ENCODE data around the gene CDC27. TPM values are rescaled to one million over a fixed set of nuclear protein-coding genes. Genes with fewer than 3 reads are reported as not detected.

Gene CDC27
- total RNA-seq, 1 experiment from 2014 or later: 191 TPM

DNA sequence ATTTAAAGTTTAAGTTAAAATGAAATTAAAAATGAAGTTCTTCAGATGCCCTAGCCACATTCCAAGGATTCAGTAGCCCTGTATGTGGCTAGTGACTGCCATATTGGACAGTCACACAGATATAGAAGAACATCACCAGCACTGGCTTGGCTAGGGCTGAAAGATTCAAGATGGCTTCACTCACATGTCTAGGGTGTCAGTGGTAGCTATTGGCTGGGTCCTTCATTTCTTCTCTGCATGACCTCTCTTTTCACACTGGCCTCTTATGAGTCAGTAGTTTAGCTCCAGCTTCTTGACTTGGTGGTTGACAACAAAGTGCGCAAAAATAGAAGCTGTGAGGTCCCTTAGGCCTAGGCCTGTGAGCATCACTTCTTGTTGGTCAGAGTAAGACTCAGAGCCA is 1.7 kb upstream of the CDC27 start:
- POLR2A ChIA-PET: no interaction called here
- TF ChIP-seq EZH2phosphoT487 (IDR thresholded peaks at IDR 0.05; ENCODE audit: borderline replicate concordance) (no peak), RAD21 (IDR thresholded peaks at IDR 0.05; ENCODE audit: low read depth) (no peak), CEBPB (IDR thresholded peaks at IDR 0.05; ENCODE audit: low read depth) (no peak), JUND (IDR thresholded peaks at IDR 0.05) (no peak), POLR2A (IDR thresholded peaks at IDR 0.05; ENCODE audit: borderline replicate concordance, extremely low read depth, insufficient read depth, insufficient read length) (no peak), YY1 (IDR thresholded peaks at IDR 0.05; ENCODE audit: extremely low read depth, insufficient replicate concordance, low read depth, low read length) (no peak), SIN3A (IDR thresholded peaks at IDR 0.05; ENCODE audit: low read depth) (no peak), EZH2 (IDR thresholded peaks at IDR 0.05) (no peak), ELF1 (IDR thresholded peaks at IDR 0.05; ENCODE audit: borderline replicate concordance, low read depth) (no peak), SP1 (IDR thresholded peaks at IDR 0.05; ENCODE audit: low read depth) (no peak), CBX3 (IDR thresholded peaks at IDR 0.05; ENCODE audit: low read depth) (no peak), ZFX (IDR thresholded peaks at IDR 0.05) (no peak), POLR2AphosphoS5 (IDR thresholded peaks at IDR 0.05; ENCODE audit: low read depth, low read length) (no peak), TCF7L2 (IDR thresholded peaks at IDR 0.05; ENCODE audit: borderline replicate concordance, extremely low read depth, insufficient read depth, insufficient read length) (no peak)
- TF ChIP-seq, protein P1, sequence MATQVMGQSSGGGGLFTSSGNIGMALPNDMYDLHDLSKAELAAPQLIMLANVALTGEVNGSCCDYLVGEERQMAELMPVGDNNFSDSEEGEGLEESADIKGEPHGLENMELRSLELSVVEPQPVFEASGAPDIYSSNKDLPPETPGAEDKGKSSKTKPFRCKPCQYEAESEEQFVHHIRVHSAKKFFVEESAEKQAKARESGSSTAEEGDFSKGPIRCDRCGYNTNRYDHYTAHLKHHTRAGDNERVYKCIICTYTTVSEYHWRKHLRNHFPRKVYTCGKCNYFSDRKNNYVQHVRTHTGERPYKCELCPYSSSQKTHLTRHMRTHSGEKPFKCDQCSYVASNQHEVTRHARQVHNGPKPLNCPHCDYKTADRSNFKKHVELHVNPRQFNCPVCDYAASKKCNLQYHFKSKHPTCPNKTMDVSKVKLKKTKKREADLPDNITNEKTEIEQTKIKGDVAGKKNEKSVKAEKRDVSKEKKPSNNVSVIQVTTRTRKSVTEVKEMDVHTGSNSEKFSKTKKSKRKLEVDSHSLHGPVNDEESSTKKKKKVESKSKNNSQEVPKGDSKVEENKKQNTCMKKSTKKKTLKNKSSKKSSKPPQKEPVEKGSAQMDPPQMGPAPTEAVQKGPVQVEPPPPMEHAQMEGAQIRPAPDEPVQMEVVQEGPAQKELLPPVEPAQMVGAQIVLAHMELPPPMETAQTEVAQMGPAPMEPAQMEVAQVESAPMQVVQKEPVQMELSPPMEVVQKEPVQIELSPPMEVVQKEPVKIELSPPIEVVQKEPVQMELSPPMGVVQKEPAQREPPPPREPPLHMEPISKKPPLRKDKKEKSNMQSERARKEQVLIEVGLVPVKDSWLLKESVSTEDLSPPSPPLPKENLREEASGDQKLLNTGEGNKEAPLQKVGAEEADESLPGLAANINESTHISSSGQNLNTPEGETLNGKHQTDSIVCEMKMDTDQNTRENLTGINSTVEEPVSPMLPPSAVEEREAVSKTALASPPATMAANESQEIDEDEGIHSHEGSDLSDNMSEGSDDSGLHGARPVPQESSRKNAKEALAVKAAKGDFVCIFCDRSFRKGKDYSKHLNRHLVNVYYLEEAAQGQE (IDR thresholded peaks at IDR 0.05; ENCODE audit: low read depth): no peak
- TF ChIP-seq, protein P2, sequence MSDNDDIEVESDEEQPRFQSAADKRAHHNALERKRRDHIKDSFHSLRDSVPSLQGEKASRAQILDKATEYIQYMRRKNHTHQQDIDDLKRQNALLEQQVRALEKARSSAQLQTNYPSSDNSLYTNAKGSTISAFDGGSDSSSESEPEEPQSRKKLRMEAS (IDR thresholded peaks at IDR 0.05): no peak
- TF ChIP-seq, protein P3, sequence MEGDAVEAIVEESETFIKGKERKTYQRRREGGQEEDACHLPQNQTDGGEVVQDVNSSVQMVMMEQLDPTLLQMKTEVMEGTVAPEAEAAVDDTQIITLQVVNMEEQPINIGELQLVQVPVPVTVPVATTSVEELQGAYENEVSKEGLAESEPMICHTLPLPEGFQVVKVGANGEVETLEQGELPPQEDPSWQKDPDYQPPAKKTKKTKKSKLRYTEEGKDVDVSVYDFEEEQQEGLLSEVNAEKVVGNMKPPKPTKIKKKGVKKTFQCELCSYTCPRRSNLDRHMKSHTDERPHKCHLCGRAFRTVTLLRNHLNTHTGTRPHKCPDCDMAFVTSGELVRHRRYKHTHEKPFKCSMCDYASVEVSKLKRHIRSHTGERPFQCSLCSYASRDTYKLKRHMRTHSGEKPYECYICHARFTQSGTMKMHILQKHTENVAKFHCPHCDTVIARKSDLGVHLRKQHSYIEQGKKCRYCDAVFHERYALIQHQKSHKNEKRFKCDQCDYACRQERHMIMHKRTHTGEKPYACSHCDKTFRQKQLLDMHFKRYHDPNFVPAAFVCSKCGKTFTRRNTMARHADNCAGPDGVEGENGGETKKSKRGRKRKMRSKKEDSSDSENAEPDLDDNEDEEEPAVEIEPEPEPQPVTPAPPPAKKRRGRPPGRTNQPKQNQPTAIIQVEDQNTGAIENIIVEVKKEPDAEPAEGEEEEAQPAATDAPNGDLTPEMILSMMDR (IDR thresholded peaks at IDR 0.05 in 2 of 3, conservative IDR thresholded peaks at IDR 0.05 in 1 of 3; ENCODE audit: borderline replicate concordance in 1 of 3, insufficient read depth in 1 of 3, low read depth in 2 of 3, low read length in 2 of 3): no peak
- TF ChIP-seq, protein P4, sequence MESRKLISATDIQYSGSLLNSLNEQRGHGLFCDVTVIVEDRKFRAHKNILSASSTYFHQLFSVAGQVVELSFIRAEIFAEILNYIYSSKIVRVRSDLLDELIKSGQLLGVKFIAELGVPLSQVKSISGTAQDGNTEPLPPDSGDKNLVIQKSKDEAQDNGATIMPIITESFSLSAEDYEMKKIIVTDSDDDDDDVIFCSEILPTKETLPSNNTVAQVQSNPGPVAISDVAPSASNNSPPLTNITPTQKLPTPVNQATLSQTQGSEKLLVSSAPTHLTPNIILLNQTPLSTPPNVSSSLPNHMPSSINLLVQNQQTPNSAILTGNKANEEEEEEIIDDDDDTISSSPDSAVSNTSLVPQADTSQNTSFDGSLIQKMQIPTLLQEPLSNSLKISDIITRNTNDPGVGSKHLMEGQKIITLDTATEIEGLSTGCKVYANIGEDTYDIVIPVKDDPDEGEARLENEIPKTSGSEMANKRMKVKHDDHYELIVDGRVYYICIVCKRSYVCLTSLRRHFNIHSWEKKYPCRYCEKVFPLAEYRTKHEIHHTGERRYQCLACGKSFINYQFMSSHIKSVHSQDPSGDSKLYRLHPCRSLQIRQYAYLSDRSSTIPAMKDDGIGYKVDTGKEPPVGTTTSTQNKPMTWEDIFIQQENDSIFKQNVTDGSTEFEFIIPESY (IDR thresholded peaks at IDR 0.05; ENCODE audit: extremely low read depth, insufficient replicate concordance, low read length): no peak
- TF ChIP-seq, protein P5, sequence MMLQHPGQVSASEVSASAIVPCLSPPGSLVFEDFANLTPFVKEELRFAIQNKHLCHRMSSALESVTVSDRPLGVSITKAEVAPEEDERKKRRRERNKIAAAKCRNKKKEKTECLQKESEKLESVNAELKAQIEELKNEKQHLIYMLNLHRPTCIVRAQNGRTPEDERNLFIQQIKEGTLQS (IDR thresholded peaks at IDR 0.05): no peak
- BruUV-seq (replicated peaks): no TSS peak

More for the DNA sequence above, 1.7 kb upstream of the CDC27 start:
- ChIA-PET CTCF (no interaction called here), RAD21 (ENCODE audit: low non-redundant PET in 1 of 2, low total read pairs in 2 of 2, uncharacterized antibody in 2 of 2, unreplicated experiment in 2 of 2) (no interaction called here)
- no peak overlapping the region for H3K4me3 ChIP-seq (replicated peaks in 1 of 2; ENCODE audit: low read depth in 1 of 2, low read length in 2 of 2)
- no peaks in the 10 kb centered on the region for H3K9me2 ChIP-seq (ENCODE audit: insufficient read depth)
- no peak overlapping the region for H2AFZ ChIP-seq (ENCODE audit: low read depth, low read length, poor library complexity, severe bottlenecking)
- DNase-seq (ENCODE audit: low read depth, low spot score) (no peak), ATAC-seq (no peak)
- no peak overlapping the region for H3K27ac ChIP-seq (ENCODE audit: low read depth, low read length)
- H3K36me3 ChIP-seq (ENCODE audit: control insufficient read depth in 1 of 2, insufficient read depth in 2 of 2, low read length in 2 of 2): no peaks in the 10 kb centered on the region
- peaks cover 7% of the 10 kb centered on the region; the same call in 1 of the 2 replicates for H4K20me1 ChIP-seq (ENCODE audit: insufficient read depth)
- peaks cover 34% of the 10 kb centered on the region for H3K79me2 ChIP-seq (ENCODE audit: insufficient read depth, low read length)
- H3K4me2 ChIP-seq (ENCODE audit: low read length): no peak overlapping the region
- intact Hi-C loops (cut with micrococcal nuclease): no loop called here
- H3K9me3 ChIP-seq (ENCODE audit: control insufficient read depth in 1 of 2, insufficient read depth in 1 of 2, low read depth in 1 of 2, low read length in 2 of 2): no peaks in the 10 kb centered on the region
- H3K27me3 ChIP-seq (ENCODE audit: insufficient read depth, low read length): no peaks in the 10 kb centered on the region
- H3K9ac ChIP-seq (ENCODE audit: low read length): no peak overlapping the region
- H3K4me1 ChIP-seq (ENCODE audit: control insufficient read depth in 1 of 2, insufficient read depth in 2 of 2, low read length in 2 of 2): peaks cover 10 to 15% of the 10 kb centered on the region in 2 experiments; a peak in 3 of 4 replicates

Data from HCT116 (cell line).